Measurements from ENCODE around the gene AMBP. TPM values are rescaled to one million over a fixed set of nuclear protein-coding genes. Genes with fewer than 3 reads are reported as not detected.

The AMBP gene
- total RNA-seq, 6 experiments from 2014 or later, result not detected

DNA sequence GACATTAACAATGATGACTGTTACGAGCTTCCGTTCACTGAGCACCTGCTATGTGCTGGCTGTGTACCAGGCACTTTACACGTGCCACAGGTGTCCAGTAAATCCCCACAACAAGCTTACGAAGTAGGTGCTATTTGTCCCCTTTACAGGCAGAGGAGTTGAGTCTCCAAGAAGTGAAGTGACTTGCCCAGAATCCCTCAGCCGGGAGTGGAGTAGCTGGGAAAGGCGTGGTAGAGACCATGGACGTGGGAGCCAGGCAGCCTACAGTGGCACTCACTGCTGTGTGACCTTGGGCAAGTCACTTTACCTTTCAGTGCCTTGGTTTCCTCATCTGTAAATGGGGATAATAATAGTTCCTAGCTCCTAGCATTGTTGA is 669 bp upstream of the AMBP start:
- DNase-seq, result no peak
- TF ChIP-seq, protein P1, sequence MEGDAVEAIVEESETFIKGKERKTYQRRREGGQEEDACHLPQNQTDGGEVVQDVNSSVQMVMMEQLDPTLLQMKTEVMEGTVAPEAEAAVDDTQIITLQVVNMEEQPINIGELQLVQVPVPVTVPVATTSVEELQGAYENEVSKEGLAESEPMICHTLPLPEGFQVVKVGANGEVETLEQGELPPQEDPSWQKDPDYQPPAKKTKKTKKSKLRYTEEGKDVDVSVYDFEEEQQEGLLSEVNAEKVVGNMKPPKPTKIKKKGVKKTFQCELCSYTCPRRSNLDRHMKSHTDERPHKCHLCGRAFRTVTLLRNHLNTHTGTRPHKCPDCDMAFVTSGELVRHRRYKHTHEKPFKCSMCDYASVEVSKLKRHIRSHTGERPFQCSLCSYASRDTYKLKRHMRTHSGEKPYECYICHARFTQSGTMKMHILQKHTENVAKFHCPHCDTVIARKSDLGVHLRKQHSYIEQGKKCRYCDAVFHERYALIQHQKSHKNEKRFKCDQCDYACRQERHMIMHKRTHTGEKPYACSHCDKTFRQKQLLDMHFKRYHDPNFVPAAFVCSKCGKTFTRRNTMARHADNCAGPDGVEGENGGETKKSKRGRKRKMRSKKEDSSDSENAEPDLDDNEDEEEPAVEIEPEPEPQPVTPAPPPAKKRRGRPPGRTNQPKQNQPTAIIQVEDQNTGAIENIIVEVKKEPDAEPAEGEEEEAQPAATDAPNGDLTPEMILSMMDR (IDR thresholded peaks at IDR 0.05), result no peak
- H3K4me1 Mint-ChIP-seq (ENCODE audit: low read depth), result peaks cover 5% of the 10 kb centered on the region; the same call in 1 of the 2 replicates
- no peak overlapping the region for H3K27ac Mint-ChIP-seq
- H3K4me3 Mint-ChIP-seq, result no peak overlapping the region
- no peaks in the 10 kb centered on the region for H3K36me3 Mint-ChIP-seq (ENCODE audit: low read depth)
- H3K9me3 Mint-ChIP-seq, result no peaks in the 10 kb centered on the region
- peaks cover 38% of the 10 kb centered on the region for H3K27me3 Mint-ChIP-seq (ENCODE audit: insufficient read depth)

DNA sequence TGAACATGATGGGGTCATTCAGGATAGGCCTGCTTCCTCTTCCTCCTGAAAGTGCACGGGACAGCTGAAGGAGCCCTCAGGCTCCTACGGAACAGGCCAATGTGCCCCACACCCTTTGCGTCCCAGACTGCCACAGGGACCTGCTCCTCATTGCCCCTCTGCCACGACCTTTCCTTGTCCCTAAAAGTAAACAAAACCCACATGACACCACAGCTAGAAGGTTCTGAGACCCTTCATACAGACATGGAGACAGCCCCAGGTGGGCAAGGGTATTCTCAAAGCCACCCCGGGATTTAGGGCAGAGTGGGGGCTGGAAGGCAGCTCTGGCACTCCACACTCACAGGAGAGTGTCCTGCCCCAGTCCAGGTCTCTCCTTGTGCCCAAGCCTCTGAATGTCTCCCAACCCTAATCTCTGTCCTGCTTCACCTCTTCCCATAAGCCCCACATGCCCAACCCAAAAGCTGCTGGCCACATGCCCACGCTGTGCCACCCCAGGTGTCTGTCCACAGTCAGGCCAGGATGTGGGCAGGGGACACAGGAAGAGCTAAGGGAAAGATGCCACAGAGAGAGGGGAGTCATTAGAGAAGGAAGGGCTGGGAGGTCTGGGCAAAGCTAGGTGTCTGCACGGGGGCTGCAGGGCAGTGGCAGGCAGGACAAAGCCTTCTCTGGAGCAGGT is 800 bp downstream of the AMBP start:
- Mint-ChIP-seq H3K4me1 (ENCODE audit: low read depth) (no peaks in the 10 kb centered on the region), H3K27me3 (ENCODE audit: insufficient read depth) (peaks cover 38% of the 10 kb centered on the region), H3K4me3 (no peak overlapping the region), H3K9me3 (no peaks in the 10 kb centered on the region), H3K36me3 (ENCODE audit: low read depth) (no peaks in the 10 kb centered on the region), H3K27ac (no peak overlapping the region)
- no peak for DNase-seq
- TF ChIP-seq, protein P1 (IDR thresholded peaks at IDR 0.05), result no peak

DNA sequence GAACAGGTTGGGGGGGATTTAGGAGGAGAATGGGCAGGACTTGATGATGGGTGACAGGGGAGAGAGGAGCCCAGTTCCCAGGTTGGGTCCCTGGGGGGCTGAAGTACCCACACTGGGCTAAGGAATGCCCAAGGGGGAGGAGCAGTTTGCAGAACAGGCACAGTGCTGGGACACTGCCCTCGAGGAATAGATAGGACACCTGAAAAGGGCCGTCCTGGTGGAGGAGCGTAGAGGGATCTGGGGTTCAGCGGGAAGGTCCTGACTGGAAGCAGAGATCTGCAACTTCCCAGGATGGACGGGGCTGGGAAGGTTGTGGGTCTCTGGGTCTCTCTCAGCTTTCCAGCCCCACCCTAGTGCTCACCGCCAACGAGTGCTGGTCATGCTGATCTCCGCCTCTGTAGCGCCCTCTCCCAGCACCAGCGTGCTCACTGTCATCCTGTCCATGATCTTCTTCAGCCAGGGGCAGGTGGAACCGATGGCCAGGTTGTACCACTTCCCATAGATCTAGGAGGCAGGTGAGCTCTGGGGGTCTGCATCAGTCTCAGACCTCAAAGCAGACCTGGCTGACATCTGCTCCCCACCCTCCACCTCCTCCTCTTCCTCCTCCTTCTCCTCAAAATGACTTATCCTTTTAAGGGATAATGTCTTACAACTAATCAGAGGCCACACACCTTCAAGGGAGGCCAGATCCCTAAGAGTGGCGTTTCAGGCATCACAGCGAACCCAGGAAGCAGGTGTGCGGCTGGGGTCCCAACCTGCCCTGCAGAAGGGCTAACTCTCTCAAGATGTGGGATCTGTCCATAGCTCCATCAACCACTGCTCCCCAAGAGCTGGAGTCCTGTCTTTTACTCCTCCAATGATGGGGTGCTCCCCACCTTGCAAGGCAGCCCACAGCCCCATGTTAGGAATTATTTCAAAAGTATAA is 1.6 kb downstream of the AMBP start:
- Mint-ChIP-seq H3K27ac (no peak overlapping the region), H3K4me3 (no peak overlapping the region), H3K4me1 (ENCODE audit: low read depth) (no peaks in the 10 kb centered on the region), H3K27me3 (ENCODE audit: insufficient read depth) (peaks cover 40% of the 10 kb centered on the region), H3K36me3 (ENCODE audit: low read depth) (no peaks in the 10 kb centered on the region), H3K9me3 (no peaks in the 10 kb centered on the region)
- DNase-seq, result no peak
- TF ChIP-seq, protein P1 (IDR thresholded peaks at IDR 0.05), result no peak

DNA sequence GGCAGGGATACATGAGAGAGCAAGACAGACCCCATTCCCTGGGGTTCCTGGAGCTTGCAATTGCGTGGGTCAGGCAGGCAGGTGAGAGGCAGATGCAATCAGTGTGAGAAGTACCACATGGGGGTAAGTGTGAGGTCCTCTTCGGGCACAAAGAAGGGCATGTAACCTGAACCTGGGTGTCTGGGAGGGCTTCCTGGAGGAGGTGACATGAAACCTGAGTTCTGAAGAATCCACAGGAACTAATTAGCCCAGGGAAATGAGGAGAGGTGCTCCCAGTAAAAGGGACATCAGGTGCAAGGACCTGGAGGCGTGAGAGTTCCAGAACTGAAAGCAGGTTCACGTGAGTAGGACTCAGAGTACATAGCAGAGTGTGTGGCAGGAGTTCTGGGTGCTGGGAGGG is 2.5 kb downstream of the AMBP start:
- Mint-ChIP-seq H3K4me1 (ENCODE audit: low read depth) (no peaks in the 10 kb centered on the region), H3K27ac (no peak overlapping the region), H3K36me3 (ENCODE audit: low read depth) (no peaks in the 10 kb centered on the region), H3K9me3 (no peaks in the 10 kb centered on the region), H3K27me3 (ENCODE audit: insufficient read depth) (peaks cover 43% of the 10 kb centered on the region), H3K4me3 (no peak overlapping the region)
- no peak for DNase-seq
- TF ChIP-seq, protein P1 (IDR thresholded peaks at IDR 0.05), result no peak

DNA sequence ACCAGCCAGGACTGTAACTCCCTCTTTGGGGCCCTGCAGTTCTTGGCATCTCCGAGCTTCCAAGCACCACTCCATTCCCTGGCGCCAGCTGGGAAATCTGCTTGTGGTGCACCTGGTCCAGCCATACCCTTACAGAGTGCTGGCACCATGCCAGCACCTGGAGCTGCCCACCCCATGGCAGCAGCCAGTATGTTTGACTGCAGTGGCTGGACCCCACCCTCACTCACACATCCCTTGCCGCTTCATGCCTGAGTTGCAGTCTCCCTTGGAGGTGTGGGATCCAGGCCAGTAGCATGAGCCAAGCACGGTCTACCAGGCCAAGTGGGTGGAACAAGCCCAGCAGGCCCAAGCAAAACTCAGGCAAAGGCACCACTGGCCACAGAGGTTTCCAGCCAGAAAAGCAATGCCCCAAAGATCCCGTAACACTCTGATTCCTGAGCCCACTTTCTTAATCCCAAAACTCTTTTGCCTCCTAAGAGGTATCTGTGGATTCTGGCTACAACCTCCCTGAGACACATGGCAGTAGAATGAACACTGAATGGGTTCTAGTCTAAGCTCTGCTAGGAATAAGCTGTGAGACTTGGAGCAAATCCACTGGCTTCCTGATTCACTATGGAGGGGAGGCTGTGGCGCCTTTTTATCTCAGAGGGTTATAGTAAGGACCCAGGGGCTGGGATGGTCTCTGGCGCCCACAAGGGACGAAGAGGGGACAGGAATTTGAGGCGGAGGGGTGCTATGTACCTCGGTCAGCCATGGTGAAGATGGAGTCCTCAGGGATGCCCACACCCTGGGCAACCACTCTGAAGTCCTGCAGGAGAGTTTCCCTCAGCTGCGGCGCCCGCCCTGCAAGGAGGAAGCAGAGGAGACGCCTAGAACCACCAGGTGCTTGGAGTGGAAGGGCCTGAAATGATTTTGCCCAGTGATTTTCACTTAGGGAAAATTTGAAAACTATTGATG is 5.6 kb downstream of the AMBP start:
- peaks cover 34% of the 10 kb centered on the region for H3K27me3 Mint-ChIP-seq (ENCODE audit: insufficient read depth)
- TF ChIP-seq, protein P1 (IDR thresholded peaks at IDR 0.05), result no peak
- no peaks in the 10 kb centered on the region for H3K9me3 Mint-ChIP-seq
- no peak overlapping the region for H3K27ac Mint-ChIP-seq
- no peaks in the 10 kb centered on the region for H3K4me1 Mint-ChIP-seq (ENCODE audit: low read depth)
- H3K36me3 Mint-ChIP-seq (ENCODE audit: low read depth), result no peaks in the 10 kb centered on the region
- no peak overlapping the region for H3K4me3 Mint-ChIP-seq
- DNase-seq, result no peak

All from HFFc6 (cell line).